Measurements from ENCODE around the gene RAB3A.

- TF ChIP-seq EZH2 (IDR thresholded peaks at IDR 0.05; ENCODE audit: insufficient read depth, poor library complexity, severe bottlenecking): no peak
- TF ChIP-seq EZH2phosphoT487 (IDR thresholded peaks at IDR 0.05; ENCODE audit: insufficient read depth, low read depth): no peak
Observed at GRCh38 chr19:18218159-18218558, 14.3 kb upstream of the RAB3A start.

Measured in GM23248 (cell line).